Loucy (cell line): Measurements from ENCODE around the gene LRRC61.

ENCODE experiments used
- CTCF ChIP-seq: fragments of 200-600 bp; sonication (generic); conservative IDR thresholded peaks from 2 replicates; pipeline ENCODE4 v1.5.1; 2014; ENCODE audit warnings: mild to moderate bottlenecking, antibody characterized with exemption, low read length
- EZH2phosphoT487 ChIP-seq: fragments of 200-600 bp; IDR thresholded peaks from 2 replicates; pipeline ENCODE4 v1.6.1; 2018; ENCODE audit warnings: antibody characterized with exemption, mild to moderate bottlenecking, moderate library complexity, borderline replicate concordance

- TF ChIP-seq CTCF (no peak), EZH2phosphoT487 (no peak)
These were observed 11.0 kb downstream of the LRRC61 start for GRCh38 chr7:150334108-150334507.
